Thymus (tissue), 11 donors: ENCODE measurements around the gene KLHL36. TPM values are rescaled to one million over a fixed set of nuclear protein-coding genes. Genes with fewer than 3 reads are reported as not detected.

Experiments used
- DNase-seq, 9 donors: peaks; one replicate each; pipeline ENCODE4 v3.0.0-alpha.2; 2013; ENCODE audit warnings: low spot score in 9 of 9, low read depth in 6 of 9, missing footprints in 1 of 9
- H3K27ac ChIP-seq, 2 donors: one replicate each; pipeline ENCODE4 v1.5.1; 2013; ENCODE audit warnings: control low read depth in 1 of 2, low read depth in 1 of 2, low read length in 1 of 2, mild to moderate bottlenecking in 1 of 2, moderate library complexity in 1 of 2
- H3K27me3 ChIP-seq, 2 donors: one replicate each; pipeline ENCODE4 v1.5.1; 2013; ENCODE audit warnings: low read length in 1 of 2; ENCODE audit not compliant: control insufficient read depth in 2 of 2, insufficient read depth in 1 of 2
- H3K36me3 ChIP-seq, 2 donors: one replicate each; pipeline ENCODE4 v1.5.1; 2013; ENCODE audit warnings: low read length in 1 of 2, mild to moderate bottlenecking in 1 of 2, moderate library complexity in 1 of 2; ENCODE audit not compliant: control insufficient read depth in 2 of 2, insufficient read depth in 2 of 2
- H3K4me1 ChIP-seq, 2 donors: one replicate each; pipeline ENCODE4 v1.5.1; 2013; ENCODE audit warnings: low read length in 2 of 2; ENCODE audit not compliant: control insufficient read depth in 2 of 2, insufficient read depth in 2 of 2
- H3K4me3 ChIP-seq, 2 donors: one replicate each; pipeline ENCODE4 v1.5.1; 2013; ENCODE audit warnings: low read length in 2 of 2, control low read depth in 1 of 2, mild to moderate bottlenecking in 1 of 2
- H3K9me3 ChIP-seq, 2 donors: one replicate each; pipeline ENCODE4 v1.5.1; 2013; ENCODE audit warnings: low read length in 1 of 2, mild to moderate bottlenecking in 1 of 2; ENCODE audit not compliant: control insufficient read depth in 2 of 2, insufficient read depth in 1 of 2
- WGBS: extraction: QIAGEN DNeasy Blood & Tissue Kit; methylation state at CpG from one replicate; pipeline ENCODE4 v1.1.7; 2013; 5-methylcytosine and 5-hydroxymethylcytosine counted together
- polyA plus RNA-seq: library from polyadenylated mRNA; stranded (reverse); fragments of 200-250 nt; gene quantifications from one replicate; pipeline ENCODE4 v1.2.3, GENCODE V29; 2013
- total RNA-seq: library from RNA; stranded (reverse); fragments of 120-200 nt; gene quantifications from one replicate; pipeline ENCODE4 v1.2.4, GENCODE V29; 2013
- donor health status: healthy.

KLHL36 gene
- total and polyA plus RNA-seq, 2 donors: 14.4 to 17.8 TPM

DNA sequence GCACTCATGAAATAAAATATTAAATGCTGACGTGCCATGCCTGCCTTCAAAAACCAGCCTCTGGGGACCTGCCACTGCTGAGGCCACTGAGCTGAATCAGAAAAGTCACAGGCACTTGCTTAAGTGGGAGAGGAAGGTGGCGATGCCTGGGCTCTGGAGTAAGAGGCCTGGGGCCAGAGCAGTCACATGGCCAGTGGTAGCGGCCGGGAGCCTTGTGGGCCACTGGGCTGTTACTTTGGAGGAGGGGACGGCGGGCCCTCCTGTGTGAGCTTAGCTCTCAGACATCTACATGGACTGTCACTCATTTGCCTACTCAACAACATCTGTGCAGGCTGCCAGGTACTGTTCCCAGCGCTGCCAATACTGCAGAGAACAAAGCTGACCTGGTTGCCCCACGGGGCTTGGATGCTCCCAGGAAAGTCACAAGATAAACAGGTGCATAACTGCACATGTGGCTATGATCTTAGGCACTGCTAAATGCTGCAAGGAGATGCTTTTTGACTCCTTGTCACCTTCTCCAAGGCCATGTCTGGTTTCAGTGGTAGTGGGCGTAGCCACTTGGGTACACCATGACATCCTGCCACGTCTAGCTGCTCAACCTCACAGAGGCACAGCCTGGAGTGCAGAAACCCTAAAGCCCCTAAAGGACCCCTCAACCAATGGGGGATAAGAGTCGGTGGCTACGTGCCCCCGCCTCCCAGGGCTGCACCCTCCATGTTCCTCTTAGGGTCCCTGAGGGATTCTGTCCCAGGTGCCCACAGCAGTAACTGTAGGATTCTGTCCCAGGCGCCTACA is 42.0 kb upstream of the KLHL36 start:
- H3K36me3 ChIP-seq: peaks cover 0 to 6% of the 10 kb centered on the region in 2 donors
- H3K4me1 ChIP-seq: peaks cover 0 to 69% of the 10 kb centered on the region in 2 donors
- H3K4me3 ChIP-seq: no peak overlapping the region
- no peaks in the 10 kb centered on the region for H3K27me3 ChIP-seq
- 87% methylated on average over 14 of the region's 14 CpGs for WGBS
- H3K27ac ChIP-seq: peak overlapping the region in 1 of 2 donors; percentile 15
- peaks cover 0 to 4% of the 10 kb centered on the region in 2 donors for H3K9me3 ChIP-seq
- no peak for DNase-seq

DNA sequence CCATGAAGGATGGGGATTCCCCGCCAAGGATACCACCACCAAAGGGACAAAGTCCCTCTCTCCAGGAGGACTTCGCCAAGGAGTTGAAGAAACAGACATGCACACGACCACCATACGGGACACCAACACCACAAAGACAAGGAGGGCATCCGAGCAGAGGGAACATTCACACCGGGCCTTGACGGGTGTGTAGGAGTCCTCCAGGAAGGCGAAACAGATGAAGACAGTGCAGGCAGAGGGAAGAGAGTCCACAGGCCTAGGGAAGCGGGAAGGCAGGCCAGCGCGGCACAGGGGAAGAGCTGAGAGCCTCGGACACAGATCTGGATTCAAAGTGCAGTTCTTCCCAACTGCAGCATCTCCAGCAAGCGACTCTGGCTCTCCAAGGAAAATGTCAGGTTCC is 41.2 kb upstream of the KLHL36 start:
- H3K9me3 ChIP-seq: peaks cover 0 to 4% of the 10 kb centered on the region in 2 donors
- WGBS: 97% methylated on average over 13 of the region's 13 CpGs
- H3K4me1 ChIP-seq: peaks cover 0 to 63% of the 10 kb centered on the region in 2 donors
- peak overlapping the region in 1 of 2 donors; percentile 64 for H3K27ac ChIP-seq
- H3K36me3 ChIP-seq: peaks cover 0 to 8% of the 10 kb centered on the region in 2 donors
- no peak for DNase-seq
- no peak overlapping the region for H3K4me3 ChIP-seq
- H3K27me3 ChIP-seq: no peaks in the 10 kb centered on the region

GRCh38 chr16:84607694-84608093 is 40.6 kb upstream of the KLHL36 start:
- peak in 1 of 9 donors; percentile 61 for DNase-seq
- WGBS: 19% methylated on average over 7 of the region's 7 CpGs
- no peak overlapping the region for H3K4me3 ChIP-seq
- H3K27ac ChIP-seq: peak overlapping the region; percentile 34 to 78
- H3K9me3 ChIP-seq: peaks cover 0 to 4% of the 10 kb centered on the region in 2 donors
- H3K4me1 ChIP-seq: peaks cover 0 to 58% of the 10 kb centered on the region in 2 donors
- no peaks in the 10 kb centered on the region for H3K27me3 ChIP-seq
- H3K36me3 ChIP-seq: peaks cover 0 to 11% of the 10 kb centered on the region in 2 donors

GRCh38 chr16:84608282-84608681 is 40.0 kb upstream of the KLHL36 start:
- peak overlapping the region; percentile 46 to 78 for H3K27ac ChIP-seq
- peaks cover 0 to 52% of the 10 kb centered on the region in 2 donors for H3K4me1 ChIP-seq
- no peaks in the 10 kb centered on the region for H3K27me3 ChIP-seq
- WGBS: 71% methylated on average over 6 of the region's 6 CpGs
- H3K4me3 ChIP-seq: no peak overlapping the region
- H3K36me3 ChIP-seq: peaks cover 0 to 11% of the 10 kb centered on the region in 2 donors
- no peak for DNase-seq
- peaks cover 0 to 4% of the 10 kb centered on the region in 2 donors for H3K9me3 ChIP-seq

- H3K27me3 ChIP-seq: no peaks in the 10 kb centered on the region
- WGBS: 91% methylated on average over 6 of the region's 6 CpGs
These were observed 38.6 kb upstream of the KLHL36 start for GRCh38 chr16:84609563-84610177.

DNA sequence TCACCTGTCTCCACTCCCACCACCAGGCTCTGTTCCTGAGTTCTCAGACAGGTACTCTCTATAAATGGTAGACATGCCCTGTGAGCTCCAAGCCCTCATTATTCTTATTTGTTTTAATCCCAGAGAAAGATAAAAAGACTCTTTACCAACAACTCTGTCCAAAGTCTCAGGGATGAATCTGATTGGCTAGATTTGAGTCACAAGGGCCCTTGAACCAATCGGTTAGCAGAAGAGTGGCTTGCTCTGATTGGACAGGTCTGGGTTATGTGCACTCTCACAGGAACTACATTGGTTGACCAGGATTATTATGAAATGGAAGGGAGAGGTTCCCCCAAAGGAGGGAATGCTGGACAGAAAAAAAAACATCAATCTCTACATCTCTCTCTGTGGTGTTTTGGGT is 37.9 kb upstream of the KLHL36 start:
- Histone ChIP-seq H3K27me3 (peaks cover 0 to 4% of the 10 kb centered on the region in 2 donors), H3K4me1 (peaks cover 0 to 48% of the 10 kb centered on the region in 2 donors), H3K9me3 (peaks cover 0 to 4% of the 10 kb centered on the region in 2 donors), H3K27ac (no peak overlapping the region), H3K36me3 (peaks cover 0 to 14% of the 10 kb centered on the region in 2 donors), H3K4me3 (no peak overlapping the region)
- 97% methylated on average over 1 of the region's 1 CpG for WGBS
- no peak for DNase-seq

More at GRCh38 chr16:84609563-84610177, 38.6 kb upstream of the KLHL36 start:
- H3K9me3 ChIP-seq: peaks cover 0 to 4% of the 10 kb centered on the region in 2 donors
- H3K36me3 ChIP-seq: peaks cover 0 to 14% of the 10 kb centered on the region in 2 donors
- DNase-seq: no peak
- H3K27ac ChIP-seq: peak overlapping the region in 1 of 2 donors; percentile 36
- H3K4me1 ChIP-seq: peaks cover 0 to 51% of the 10 kb centered on the region in 2 donors
- no peak overlapping the region for H3K4me3 ChIP-seq

GRCh38 chr16:84611041-84611440 is 37.3 kb upstream of the KLHL36 start:
- H3K27me3 ChIP-seq: peaks cover 2 to 6% of the 10 kb centered on the region in 2 donors
- peaks cover 0 to 14% of the 10 kb centered on the region in 2 donors for H3K36me3 ChIP-seq
- H3K9me3 ChIP-seq: peaks cover 0 to 4% of the 10 kb centered on the region in 2 donors
- no peak for DNase-seq
- H3K27ac ChIP-seq: no peak overlapping the region
- 95% methylated on average over 4 of the region's 4 CpGs for WGBS
- H3K4me3 ChIP-seq: no peak overlapping the region
- peaks cover 0 to 49% of the 10 kb centered on the region in 2 donors for H3K4me1 ChIP-seq

- Histone ChIP-seq H3K9me3 (no peaks in the 10 kb centered on the region), H3K27me3 (peaks cover 13 to 23% of the 10 kb centered on the region in 2 donors), H3K27ac (no peak overlapping the region), H3K36me3 (peaks cover 0 to 14% of the 10 kb centered on the region in 2 donors), H3K4me3 (no peak overlapping the region), H3K4me1 (peaks cover 4 to 47% of the 10 kb centered on the region in 2 donors)
- 96% methylated on average over 7 of the region's 7 CpGs for WGBS
- no peak for DNase-seq
These were observed 35.6 kb upstream of the KLHL36 start for GRCh38 chr16:84612686-84613085.
